Glutamatergic neuron (in vitro differentiated cells): ENCODE data around the gene BNIP5. TPM values are rescaled to one million over a fixed set of nuclear protein-coding genes. Genes with fewer than 3 reads are reported as not detected.

Source experiments
- DNase-seq: peaks from one replicate; pipeline ENCODE4 v3.0.0; 2022
- H3K27ac Mint-ChIP-seq: one replicate; pipeline ENCODE4 v1.8.0; 2020; ENCODE audit warnings: mild to moderate bottlenecking, mixed read lengths, inconsistent platforms; ENCODE audit not compliant: unreplicated experiment
- H3K27me3 Mint-ChIP-seq: one replicate; pipeline ENCODE4 v1.8.0; 2020; ENCODE audit warnings: mild to moderate bottlenecking, moderate library complexity, mixed read lengths, inconsistent platforms; ENCODE audit not compliant: unreplicated experiment
- H3K36me3 Mint-ChIP-seq: one replicate; pipeline ENCODE4 v1.8.0; 2020; ENCODE audit warnings: mild to moderate bottlenecking, mixed read lengths, inconsistent platforms; ENCODE audit not compliant: unreplicated experiment
- H3K4me1 Mint-ChIP-seq: one replicate; pipeline ENCODE4 v1.8.0; 2020; ENCODE audit warnings: mild to moderate bottlenecking, low read depth, mixed read lengths, inconsistent platforms; ENCODE audit not compliant: unreplicated experiment
- H3K4me3 Mint-ChIP-seq: one replicate; pipeline ENCODE4 v1.8.0; 2020; ENCODE audit warnings: mild to moderate bottlenecking, mixed read lengths, inconsistent platforms; ENCODE audit not compliant: unreplicated experiment
- H3K9me3 Mint-ChIP-seq: one replicate; pipeline ENCODE4 v1.8.0; 2020; ENCODE audit warnings: mild to moderate bottlenecking, moderate library complexity, mixed read lengths, inconsistent platforms; ENCODE audit not compliant: unreplicated experiment
- CTCF ChIP-seq: fragments of 200-600 bp; sonication (generic); IDR thresholded peaks from one replicate; pipeline ENCODE4 v1.5.0; 2021; ENCODE audit not compliant: partially characterized antibody, unreplicated experiment
- total RNA-seq: library from RNA; stranded (reverse); fragmentation: NEBNext Ultra II Directional; extraction: Animal tissue kit (Norgen Biotek cat#: 25700); gene quantifications from one replicate; pipeline ENCODE4 v1.2.1, GENCODE V29; 2021; ENCODE audit not compliant: unreplicated experiment

Gene BNIP5
- total RNA-seq, 1 donor from 2014 or later: not detected

DNA sequence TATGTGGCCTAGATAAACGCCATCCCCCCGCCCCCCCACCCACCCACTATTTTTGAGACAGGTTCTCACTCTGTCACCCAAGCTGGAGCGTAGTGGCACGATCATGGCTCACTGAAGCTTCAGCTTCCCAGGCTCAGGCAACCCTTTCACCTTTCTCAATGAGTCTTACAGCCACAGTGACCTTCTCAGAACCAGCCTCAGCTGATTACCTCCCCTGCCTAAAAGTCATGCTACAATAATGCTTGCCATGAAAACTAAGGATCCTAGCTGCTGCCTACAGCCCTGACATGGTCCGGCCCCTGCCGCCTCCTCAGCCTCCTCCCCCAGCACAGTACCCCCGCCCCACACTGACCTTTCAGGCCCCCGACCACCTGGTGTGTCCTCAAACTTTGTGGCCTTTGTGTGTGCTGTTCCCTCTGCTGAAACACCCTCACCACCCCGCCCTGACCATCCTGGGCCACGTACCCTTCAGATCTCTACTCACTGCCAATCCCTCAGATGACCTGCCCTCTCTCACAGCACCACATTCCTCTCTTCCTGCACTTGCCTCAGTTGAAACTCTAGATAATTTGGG, 35.5 kb downstream of the BNIP5 start:
- peaks cover 2% of the 10 kb centered on the region for H3K27me3 Mint-ChIP-seq
- H3K36me3 Mint-ChIP-seq: no peaks in the 10 kb centered on the region
- peaks cover 7% of the 10 kb centered on the region for H3K4me1 Mint-ChIP-seq
- H3K4me3 Mint-ChIP-seq: no peak overlapping the region
- TF ChIP-seq CTCF: no peak
- no peak for DNase-seq
- H3K27ac Mint-ChIP-seq: no peak overlapping the region
- H3K9me3 Mint-ChIP-seq: peaks cover 2% of the 10 kb centered on the region

DNA sequence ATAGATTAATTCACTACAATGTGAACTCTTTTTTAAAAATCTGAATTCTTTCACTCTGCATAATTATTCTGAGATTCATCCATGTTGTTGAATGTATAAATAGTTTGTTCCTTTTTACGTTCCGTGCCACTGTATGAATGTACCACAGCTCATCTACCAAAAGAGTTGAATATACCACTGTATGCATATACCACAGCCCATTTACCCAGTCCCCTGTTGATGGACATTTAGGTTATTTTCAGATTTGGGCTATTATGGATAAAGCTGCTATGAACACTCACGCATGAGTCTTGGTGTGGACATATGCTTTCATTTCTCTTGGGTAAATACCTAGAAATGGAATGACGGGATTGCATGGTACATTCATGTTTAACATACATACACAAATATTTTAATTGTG, 38.7 kb downstream of the BNIP5 start:
- H3K27me3 Mint-ChIP-seq: peaks cover 2% of the 10 kb centered on the region
- H3K4me1 Mint-ChIP-seq: peaks cover 5% of the 10 kb centered on the region
- no peak for TF ChIP-seq CTCF
- no peak overlapping the region for H3K27ac Mint-ChIP-seq
- H3K9me3 Mint-ChIP-seq: peaks cover 2% of the 10 kb centered on the region
- no peaks in the 10 kb centered on the region for H3K36me3 Mint-ChIP-seq
- H3K4me3 Mint-ChIP-seq: no peak overlapping the region
- DNase-seq: no peak

GRCh38 chr6:36297511-36297910, 39.2 kb downstream of the BNIP5 start:
- Mint-ChIP-seq H3K27ac (no peak overlapping the region), H3K27me3 (peaks cover 2% of the 10 kb centered on the region)

DNA sequence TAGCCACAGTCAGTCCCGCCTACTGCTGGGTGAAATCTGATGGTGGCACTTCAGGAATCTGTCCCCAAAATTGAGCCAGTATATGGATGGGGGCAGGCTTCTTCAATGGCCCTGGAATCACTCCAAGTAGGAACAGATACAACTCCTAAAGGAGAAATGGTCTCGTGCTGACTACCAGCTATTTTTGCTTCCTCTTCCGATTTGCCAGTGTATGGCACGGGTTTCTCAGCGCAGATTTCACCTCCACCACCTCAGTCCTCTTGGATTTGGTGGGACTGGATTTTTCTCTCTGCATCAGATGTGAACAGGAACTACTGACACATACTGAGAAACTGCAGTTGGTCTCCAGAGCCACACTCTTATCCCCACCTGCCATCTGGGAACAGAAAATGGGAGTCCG, 39.6 kb downstream of the BNIP5 start:
- no peak for DNase-seq
- H3K27me3 Mint-ChIP-seq: peaks cover 2% of the 10 kb centered on the region
- no peak for TF ChIP-seq CTCF
- no peak overlapping the region for H3K27ac Mint-ChIP-seq
- H3K36me3 Mint-ChIP-seq: no peaks in the 10 kb centered on the region
- H3K4me3 Mint-ChIP-seq: no peak overlapping the region
- H3K9me3 Mint-ChIP-seq: peaks cover under 1% of the 10 kb centered on the region
- peaks cover 5% of the 10 kb centered on the region for H3K4me1 Mint-ChIP-seq

More at GRCh38 chr6:36297511-36297910, 39.2 kb downstream of the BNIP5 start:
- H3K9me3 Mint-ChIP-seq: peaks cover 2% of the 10 kb centered on the region
- H3K4me1 Mint-ChIP-seq: peaks cover 5% of the 10 kb centered on the region
- TF ChIP-seq CTCF: no peak
- H3K4me3 Mint-ChIP-seq: no peak overlapping the region
- no peak for DNase-seq
- H3K36me3 Mint-ChIP-seq: no peaks in the 10 kb centered on the region

DNA sequence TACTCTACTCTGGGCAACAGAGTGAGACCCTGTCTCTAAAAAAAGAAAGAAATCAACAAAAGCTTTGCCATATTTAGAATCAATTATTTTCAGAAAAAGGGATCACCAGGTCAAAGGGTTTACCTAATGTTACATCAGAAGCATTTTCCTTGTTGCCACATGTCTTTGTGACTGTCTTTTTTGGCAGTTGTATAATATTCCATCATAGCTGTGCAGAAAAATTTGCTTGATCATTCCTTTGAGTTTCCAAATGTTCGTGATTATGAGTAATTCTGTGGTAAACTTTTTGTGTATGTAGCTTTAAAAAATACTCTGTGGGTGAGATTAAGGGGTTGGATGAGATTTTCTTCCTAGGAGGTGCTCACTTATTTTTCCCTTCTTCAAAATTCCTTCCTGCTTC, 40.4 kb downstream of the BNIP5 start:
- Mint-ChIP-seq H3K36me3 (no peaks in the 10 kb centered on the region), H3K27me3 (peaks cover 2% of the 10 kb centered on the region), H3K4me1 (peaks cover 5% of the 10 kb centered on the region), H3K27ac (no peak overlapping the region), H3K4me3 (no peak overlapping the region), H3K9me3 (no peaks in the 10 kb centered on the region)
- no peak for TF ChIP-seq CTCF
- no peak for DNase-seq
